HG02852 (cell line): ENCODE measurements around the gene APBB2.

Experiments used
- ATAC-seq: cut with Tn5 transposase; IDR thresholded peaks from one replicate; pipeline ENCODE4 v1.9.1; 2021; ENCODE audit warnings: mild to moderate bottlenecking, moderate library complexity; ENCODE audit not compliant: unreplicated experiment

The APBB2 gene

GRCh38 chr4:40991908-40992307, 222.4 kb downstream of the APBB2 start:
- ATAC-seq = peak; percentile 69

- ATAC-seq = no peak
Measured at GRCh38 chr4:40990899-40991265, 223.5 kb downstream of the APBB2 start.

- ATAC-seq = no peak
Measured at GRCh38 chr4:40990236-40990898, 224.0 kb downstream of the APBB2 start.

- no peak for ATAC-seq
Measured at GRCh38 chr4:40987151-40987550, 227.2 kb downstream of the APBB2 start.

- ATAC-seq = no peak
Measured at GRCh38 chr4:40986375-40986774, 228.0 kb downstream of the APBB2 start.

GRCh38 chr4:40984051-40984450, 230.3 kb downstream of the APBB2 start:
- ATAC-seq = no peak

GRCh38 chr4:40980318-40980883, 233.9 kb downstream of the APBB2 start:
- no peak for ATAC-seq

GRCh38 chr4:40978548-40978947, 235.8 kb downstream of the APBB2 start:
- no peak for ATAC-seq

- ATAC-seq = no peak
Measured at GRCh38 chr4:40976343-40976742, 238.0 kb downstream of the APBB2 start.

GRCh38 chr4:40972722-40973121, 241.6 kb downstream of the APBB2 start:
- no peak for ATAC-seq

GRCh38 chr4:40971338-40971737, 243.0 kb downstream of the APBB2 start:
- no peak for ATAC-seq

GRCh38 chr4:40969501-40969900, 244.8 kb downstream of the APBB2 start:
- ATAC-seq = no peak

GRCh38 chr4:40967550-40967949, 246.8 kb downstream of the APBB2 start:
- no peak for ATAC-seq

GRCh38 chr4:40966091-40966490, 248.3 kb downstream of the APBB2 start:
- ATAC-seq = no peak

- ATAC-seq = no peak
Measured at GRCh38 chr4:40963897-40964478, 250.4 kb downstream of the APBB2 start.

GRCh38 chr4:40962551-40963180, 251.7 kb downstream of the APBB2 start:
- ATAC-seq = no peak

GRCh38 chr4:40960941-40961340, 253.4 kb downstream of the APBB2 start:
- no peak for ATAC-seq

GRCh38 chr4:40957281-40957680, 257.1 kb downstream of the APBB2 start:
- ATAC-seq = no peak

- ATAC-seq = no peak
Measured at GRCh38 chr4:40956721-40957255, 257.6 kb downstream of the APBB2 start.

- no peak for ATAC-seq
Measured at GRCh38 chr4:40954088-40954668, 260.2 kb downstream of the APBB2 start.

GRCh38 chr4:40953283-40954087, 260.9 kb downstream of the APBB2 start:
- ATAC-seq = no peak
